Activated CD4-positive, alpha-beta T cell treated with anti-CD3 and anti-CD28 coated beads, Interleukin-2, amount 50 U/mL, for 1 hour (primary cell): ENCODE measurements around the gene FAM83E.
"Not testable (repeated sequence)": the region's sequence is repeated elsewhere in the genome, so short reads cannot be mapped to it uniquely, and the experiment has no call there.

ENCODE experiments used
- DNase-seq: peaks from one replicate; pipeline ENCODE4 v3.0.0-alpha.2; 2020

The FAM83E gene

GRCh38 chr19:48639483-48640375 lies 24.9 kb upstream of the FAM83E start:
- no peak for DNase-seq

- DNase-seq = no peak
Observed at GRCh38 chr19:48638831-48639381, 24.0 kb upstream of the FAM83E start.

GRCh38 chr19:48637948-48638830 lies 23.3 kb upstream of the FAM83E start:
- DNase-seq = peak; percentile 80

GRCh38 chr19:48637449-48637947 lies 22.6 kb upstream of the FAM83E start:
- peak; percentile 100 for DNase-seq

GRCh38 chr19:48636859-48637448 lies 22.1 kb upstream of the FAM83E start, which contains the start of gene DBP:
Gene DBP, minus strand, starts transcription at chr19:48637379. Its CDS starts 385 bp downstream, at chr19:48636994.
- peak; percentile 26 for DNase-seq

- DNase-seq = peak; percentile 29
Observed at GRCh38 chr19:48635966-48636858, 21.3 kb upstream of the FAM83E start.

- peak; percentile 71 for DNase-seq
Observed at GRCh38 chr19:48635263-48635965, 20.5 kb upstream of the FAM83E start.

- DNase-seq = peak; percentile 89
Observed at GRCh38 chr19:48634424-48635262, 19.8 kb upstream of the FAM83E start.

- DNase-seq = no peak
Observed at GRCh38 chr19:48634036-48634342, 19.1 kb upstream of the FAM83E start.

GRCh38 chr19:48633148-48634035 lies 18.5 kb upstream of the FAM83E start:
- no peak for DNase-seq

GRCh38 chr19:48632692-48633147 lies 17.8 kb upstream of the FAM83E start:
- no peak for DNase-seq

GRCh38 chr19:48632286-48632685 lies 17.4 kb upstream of the FAM83E start:
- not testable (repeated sequence) for DNase-seq

GRCh38 chr19:48631225-48631624 lies 16.3 kb upstream of the FAM83E start:
- no peak for DNase-seq

GRCh38 chr19:48630296-48631063 lies 15.6 kb upstream of the FAM83E start:
- no peak for DNase-seq

GRCh38 chr19:48629599-48630295 lies 14.9 kb upstream of the FAM83E start:
- DNase-seq = no peak

- no peak for DNase-seq
Observed at GRCh38 chr19:48629297-48629598, 14.4 kb upstream of the FAM83E start.

GRCh38 chr19:48628486-48629296 lies 13.8 kb upstream of the FAM83E start:
- DNase-seq = no peak
